ENCODE results near the gene PPP2R5D. TPM values are rescaled to one million over a fixed set of nuclear protein-coding genes. Genes with fewer than 3 reads are reported as not detected.

PPP2R5D gene
- total and polyA plus RNA-seq, 9 of the 15 experiments (the other 6 are each of a cell fraction or from before 2014, with no cell fraction given): 1.3 to 96.1 (median 38.4) TPM

- TF ChIP-seq AFF1 (IDR thresholded peaks at IDR 0.05; ENCODE audit: low read depth in 1 of 2, partially characterized antibody in 2 of 2) (peak in 1 of 2 experiments; percentile 70), ZNF140 (CRISPR knock-in tag; IDR thresholded peaks at IDR 0.05) (no peak), ZFP1 (CRISPR knock-in tag; IDR thresholded peaks at IDR 0.05) (no peak), NONO (IDR thresholded peaks at IDR 0.05; ENCODE audit: low read depth in 2 of 2, low read length in 1 of 2) (peak in 1 of 2 experiments; percentile 70; a peak in 1 of 4 replicates), ZFX (CRISPR knock-in tag; IDR thresholded peaks at IDR 0.05) (peak; percentile 79), SP2 (IDR thresholded peaks at IDR 0.05; ENCODE audit: extremely low read depth, low read depth, low read length, poor library complexity, severe bottlenecking) (no peak), ZNF780A (CRISPR knock-in tag; IDR thresholded peaks at IDR 0.05) (0 out of 2 replicates have a peak, but pooled peaks have one; percentile 18), CTBP1 (IDR thresholded peaks at IDR 0.05; ENCODE audit: borderline replicate concordance) (peak; percentile 66), DMBX1 (CRISPR knock-in tag; IDR thresholded peaks at IDR 0.05; ENCODE audit: borderline replicate concordance) (peak; percentile 58; the same call in 1 of the 2 replicates), C11orf30 (IDR thresholded peaks at IDR 0.05; ENCODE audit: low read depth) (peak; percentile 50; the same call in 1 of the 2 replicates), HCFC1 (IDR thresholded peaks at IDR 0.05; ENCODE audit: low read depth, low read length) (peak; percentile 61), COPS2 (conservative IDR thresholded peaks at IDR 0.05) (no peak), PML (IDR thresholded peaks at IDR 0.05; ENCODE audit: low read length) (peak; percentile 24; the same call in 1 of the 2 replicates), CXXC5 (CRISPR knock-in tag; IDR thresholded peaks at IDR 0.05) (peak; percentile 71), ARID2 (IDR thresholded peaks at IDR 0.05) (no peak)
Measured at GRCh38 chr6:43021270-43022047, 37.1 kb downstream of the PPP2R5D start, which contains the start of gene RRP36 (continued).

All from K562 (cell line).